ENCODE measurements around the gene MTG2.
A peak's percentile ranks its signal among the peaks of the same experiment; 100 is the strongest.

The MTG2 gene

DNA sequence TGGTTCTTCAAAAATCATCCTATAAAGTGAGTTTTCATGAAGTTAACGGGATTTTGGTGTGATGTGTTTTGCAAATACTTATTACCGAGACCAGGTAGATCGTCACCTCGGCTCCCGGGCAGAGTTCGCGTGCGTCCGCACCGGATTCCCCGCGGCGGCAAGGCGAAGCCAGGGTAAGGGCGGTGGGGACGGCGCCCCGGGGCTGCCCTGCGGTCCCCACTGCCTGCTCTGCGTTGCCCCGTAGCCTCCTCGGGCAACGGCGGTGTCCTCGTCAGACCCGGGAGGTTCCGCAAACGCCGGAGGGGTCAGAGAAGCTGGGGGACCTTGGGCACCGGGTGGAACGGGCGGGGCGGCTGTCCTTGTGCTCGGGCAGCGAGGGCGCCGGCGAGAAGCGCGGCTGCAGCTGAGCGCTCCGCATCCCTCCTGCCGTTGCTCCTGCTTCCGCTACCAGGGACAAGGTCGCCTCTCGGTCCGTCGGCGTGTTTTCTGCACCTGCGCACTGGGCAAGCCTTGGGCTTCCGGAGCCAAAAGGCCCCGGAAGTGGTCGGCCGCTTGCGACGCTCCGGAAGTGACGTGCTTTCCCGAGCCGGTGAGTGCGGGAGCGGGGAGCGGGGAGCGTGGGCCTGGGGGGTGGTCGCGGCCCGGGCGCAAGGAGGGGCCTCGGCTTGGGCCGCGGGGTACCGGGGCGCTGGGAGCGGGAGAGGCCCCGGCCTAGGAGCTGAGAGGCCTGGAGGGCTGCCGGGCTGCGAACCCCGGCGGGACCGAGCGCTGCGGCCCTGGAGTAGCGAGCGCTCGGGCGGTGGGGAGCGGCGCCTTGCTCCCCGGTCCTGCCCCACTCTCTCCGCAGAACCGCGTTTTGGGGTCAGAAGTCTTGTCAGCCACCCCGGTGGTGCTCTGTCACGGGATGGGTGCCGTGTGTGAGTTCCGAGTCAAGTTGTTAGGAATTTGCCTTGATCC, at the start of gene MTG2 (continued):
- TF ChIP-seq PBX3 (CRISPR knock-in tag; IDR thresholded peaks at IDR 0.05) (peak; percentile 51; the same call in 1 of the 2 replicates), ZBTB17 (tag by site-specific recombination; IDR thresholded peaks at IDR 0.05) (peak; percentile 84), ZNF580 (tag by site-specific recombination; IDR thresholded peaks at IDR 0.05) (0 out of 2 replicates have a peak, but pooled peaks have one; percentile 75), ZNF571 (tag by site-specific recombination; IDR thresholded peaks at IDR 0.05) (no peak), OSR2 (tag by site-specific recombination; IDR thresholded peaks at IDR 0.05) (peak; percentile 91), ZNF692 (tag by site-specific recombination; IDR thresholded peaks at IDR 0.05) (peak; percentile 96), ZNF610 (tag by site-specific recombination; IDR thresholded peaks at IDR 0.05; ENCODE audit: borderline replicate concordance) (peak; percentile 83), PRDM4 (tag by site-specific recombination; IDR thresholded peaks at IDR 0.05) (peak; percentile 14; the same call in 1 of the 2 replicates), ZNF548 (tag by site-specific recombination; IDR thresholded peaks at IDR 0.05) (no peak), ZNF121 (tag by site-specific recombination; IDR thresholded peaks at IDR 0.05) (0 out of 2 replicates have a peak, but pooled peaks have one; percentile 9), ZNF670 (tag by site-specific recombination; IDR thresholded peaks at IDR 0.05; ENCODE audit: low read depth) (no peak), BCL11A (tag by site-specific recombination; IDR thresholded peaks at IDR 0.05; ENCODE audit: low read depth) (0 out of 2 replicates have a peak, but pooled peaks have one; percentile 30), ZBTB21 (tag by site-specific recombination; IDR thresholded peaks at IDR 0.05) (peak; percentile 66; the same call in 1 of the 2 replicates), ZNF335 (tag by site-specific recombination; conservative IDR thresholded peaks at IDR 0.05) (peak; percentile 94), ZNF423 (tag by site-specific recombination; IDR thresholded peaks at IDR 0.05) (peak; percentile 48; the same call in 1 of the 2 replicates), ZNF544 (tag by site-specific recombination; IDR thresholded peaks at IDR 0.05) (no peak), GLI2 (tag by site-specific recombination; IDR thresholded peaks at IDR 0.05; ENCODE audit: borderline replicate concordance, low read depth) (no peak), ZNF561 (tag by site-specific recombination; IDR thresholded peaks at IDR 0.05; ENCODE audit: borderline replicate concordance) (peak; percentile 22; the same call in 1 of the 2 replicates), ZBTB20 (tag by site-specific recombination; IDR thresholded peaks at IDR 0.05) (peak; percentile 87), GLIS1 (tag by site-specific recombination; IDR thresholded peaks at IDR 0.05) (peak; percentile 56), ZNF146 (tag by site-specific recombination; IDR thresholded peaks at IDR 0.05) (peak; percentile 8; the same call in 1 of the 2 replicates), ZNF843 (tag by site-specific recombination; IDR thresholded peaks at IDR 0.05) (peak; percentile 69; the same call in 1 of the 2 replicates), ZNF837 (tag by site-specific recombination; IDR thresholded peaks at IDR 0.05) (0 out of 2 replicates have a peak, but pooled peaks have one; percentile 44), ZNF629 (tag by site-specific recombination; IDR thresholded peaks at IDR 0.05) (peak; percentile 86), ZNF2 (tag by site-specific recombination; IDR thresholded peaks at IDR 0.05) (peak; percentile 76), ZNF366 (tag by site-specific recombination; conservative IDR thresholded peaks at IDR 0.05) (peak; percentile 95), ZNF169 (tag by site-specific recombination; IDR thresholded peaks at IDR 0.05) (no peak)
- TF ChIP-seq, protein P1, sequence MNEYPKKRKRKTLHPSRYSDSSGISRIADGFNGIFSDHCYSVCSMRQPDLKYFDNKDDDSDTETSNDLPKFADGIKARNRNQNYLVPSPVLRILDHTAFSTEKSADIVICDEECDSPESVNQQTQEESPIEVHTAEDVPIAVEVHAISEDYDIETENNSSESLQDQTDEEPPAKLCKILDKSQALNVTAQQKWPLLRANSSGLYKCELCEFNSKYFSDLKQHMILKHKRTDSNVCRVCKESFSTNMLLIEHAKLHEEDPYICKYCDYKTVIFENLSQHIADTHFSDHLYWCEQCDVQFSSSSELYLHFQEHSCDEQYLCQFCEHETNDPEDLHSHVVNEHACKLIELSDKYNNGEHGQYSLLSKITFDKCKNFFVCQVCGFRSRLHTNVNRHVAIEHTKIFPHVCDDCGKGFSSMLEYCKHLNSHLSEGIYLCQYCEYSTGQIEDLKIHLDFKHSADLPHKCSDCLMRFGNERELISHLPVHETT (tag by site-specific recombination; IDR thresholded peaks at IDR 0.05): 0 out of 2 replicates have a peak, but pooled peaks have one; percentile 30
- TF ChIP-seq, protein P2, sequence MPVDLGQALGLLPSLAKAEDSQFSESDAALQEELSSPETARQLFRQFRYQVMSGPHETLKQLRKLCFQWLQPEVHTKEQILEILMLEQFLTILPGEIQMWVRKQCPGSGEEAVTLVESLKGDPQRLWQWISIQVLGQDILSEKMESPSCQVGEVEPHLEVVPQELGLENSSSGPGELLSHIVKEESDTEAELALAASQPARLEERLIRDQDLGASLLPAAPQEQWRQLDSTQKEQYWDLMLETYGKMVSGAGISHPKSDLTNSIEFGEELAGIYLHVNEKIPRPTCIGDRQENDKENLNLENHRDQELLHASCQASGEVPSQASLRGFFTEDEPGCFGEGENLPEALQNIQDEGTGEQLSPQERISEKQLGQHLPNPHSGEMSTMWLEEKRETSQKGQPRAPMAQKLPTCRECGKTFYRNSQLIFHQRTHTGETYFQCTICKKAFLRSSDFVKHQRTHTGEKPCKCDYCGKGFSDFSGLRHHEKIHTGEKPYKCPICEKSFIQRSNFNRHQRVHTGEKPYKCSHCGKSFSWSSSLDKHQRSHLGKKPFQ (tag by site-specific recombination; IDR thresholded peaks at IDR 0.05): no peak
